Astrocyte of the cerebellum (primary cell): ENCODE measurements around the gene ZNF367.
A peak's percentile ranks its signal among the peaks of the same experiment; 100 is the strongest.

Experiments used
- DNase-seq: peaks from one replicate; pipeline ENCODE4 v3.0.0-alpha.2; 2011; ENCODE audit warnings: low read depth
- H3K4me3 ChIP-seq: 2 replicates; pipeline ENCODE4 v1.5.1; 2011; ENCODE audit warnings: mild to moderate bottlenecking, low read depth, low read length, moderate library complexity
- CTCF ChIP-seq: IDR thresholded peaks from 2 replicates; pipeline ENCODE4 v1.5.1; 2012; ENCODE audit warnings: low read length, low read depth, moderate library complexity, mild to moderate bottlenecking; ENCODE audit errors: missing control alignments
- in situ Hi-C: cut with HindIII; loops from 2 replicates; pipeline ENCODE4 v1.10.0; 2017; ENCODE audit warnings: low sequenced_read_pairs

ZNF367 gene

GRCh38 chr9:96392263-96392662 lies 25.9 kb downstream of the ZNF367 start:
- TF ChIP-seq CTCF = no peak
- DNase-seq = no peak
- in situ Hi-C loops = no loop called here
- H3K4me3 ChIP-seq = no peak overlapping the region

GRCh38 chr9:96391021-96391765 lies 27.0 kb downstream of the ZNF367 start:
- no peak for TF ChIP-seq CTCF
- no peak for DNase-seq
- no peak overlapping the region for H3K4me3 ChIP-seq
- in situ Hi-C loops = no loop called here

- DNase-seq = no peak
These were observed 30.0 kb downstream of the ZNF367 start for GRCh38 chr9:96388144-96388543.

GRCh38 chr9:96386157-96386556 lies 32.0 kb downstream of the ZNF367 start:
- TF ChIP-seq CTCF = no peak
- in situ Hi-C loops = no loop called here
- no peak for DNase-seq
- no peak overlapping the region for H3K4me3 ChIP-seq

More at GRCh38 chr9:96388144-96388543, 30.0 kb downstream of the ZNF367 start:
- in situ Hi-C loops = no loop called here
- H3K4me3 ChIP-seq = no peak overlapping the region
- no peak for TF ChIP-seq CTCF

- peak within 1 kb of the TSS; percentile 49 for H3K4me3 ChIP-seq
These were observed 34.8 kb downstream of the ZNF367 start, which contains the start of gene SLC35D2 for GRCh38 chr9:96383165-96383942. TSS of gene SLC35D2 (minus strand) at chr9:96383711. CDS start at chr9:96383634, 77 bp downstream.

GRCh38 chr9:96382839-96383164 lies 35.4 kb downstream of the ZNF367 start:
- in situ Hi-C loops = no loop called here

More at GRCh38 chr9:96383165-96383942, 34.8 kb downstream of the ZNF367 start, which contains the start of gene SLC35D2:
- no peak for TF ChIP-seq CTCF
- DNase-seq = no peak
- in situ Hi-C loops = no loop called here

More at GRCh38 chr9:96382839-96383164, 35.4 kb downstream of the ZNF367 start:
- H3K4me3 ChIP-seq = peak overlapping the region; percentile 49
- no peak for TF ChIP-seq CTCF
- no peak for DNase-seq
